Neutrophil (primary cell): ENCODE results near the gene PAX5.
"Not testable (repeated sequence)": the region's sequence is repeated elsewhere in the genome, so short reads cannot be mapped to it uniquely, and the experiment has no call there.

Experiments used
- H3K27ac ChIP-seq: fragments of 200-600 bp; sonication (generic); 2 replicates; pipeline ENCODE4 v1.5.1; 2016; ENCODE audit warnings: mild to moderate bottlenecking, moderate library complexity
- H3K27me3 ChIP-seq: fragments of 200-600 bp; sonication (generic); 2 replicates; pipeline ENCODE4 v1.6.0; 2016; ENCODE audit warnings: mild to moderate bottlenecking
- H3K36me3 ChIP-seq: fragments of 200-600 bp; sonication (generic); 2 replicates; pipeline ENCODE4 v1.5.1; 2017
- H3K4me1 ChIP-seq, 2 experiments: fragments of 200-600 bp in 1 of 2; sonication (generic) in 1 of 2; 1 replicate in 1 of 2; 2 replicates in 1 of 2; pipeline versions ENCODE4 v1.5.1 to v1.6.1; 2013 to 2016; ENCODE audit warnings: low read depth in 1 of 2, low read length in 1 of 2, mild to moderate bottlenecking in 1 of 2, moderate library complexity in 1 of 2; ENCODE audit not compliant: control insufficient read depth in 1 of 2, insufficient read depth in 1 of 2
- H3K4me3 ChIP-seq, 2 experiments: fragments of 200-600 bp in 1 of 2; sonication (generic) in 1 of 2; 1 replicate in 1 of 2; 2 replicates in 1 of 2; pipeline ENCODE4 v1.5.1; 2013 to 2016; ENCODE audit warnings: low read depth in 1 of 2, low read length in 1 of 2, mild to moderate bottlenecking in 1 of 2, moderate library complexity in 1 of 2
- H3K9me3 ChIP-seq: fragments of 200-600 bp; sonication (generic); 2 replicates; pipeline ENCODE4 v1.5.1; 2016
- TF ChIP-seq, protein P1 (sequence below): fragments of 200-600 bp; sonication (generic); IDR thresholded peaks from 2 replicates; pipeline ENCODE4 v1.5.1; 2016; ENCODE audit warnings: antibody characterized with exemption

The PAX5 gene

DNA sequence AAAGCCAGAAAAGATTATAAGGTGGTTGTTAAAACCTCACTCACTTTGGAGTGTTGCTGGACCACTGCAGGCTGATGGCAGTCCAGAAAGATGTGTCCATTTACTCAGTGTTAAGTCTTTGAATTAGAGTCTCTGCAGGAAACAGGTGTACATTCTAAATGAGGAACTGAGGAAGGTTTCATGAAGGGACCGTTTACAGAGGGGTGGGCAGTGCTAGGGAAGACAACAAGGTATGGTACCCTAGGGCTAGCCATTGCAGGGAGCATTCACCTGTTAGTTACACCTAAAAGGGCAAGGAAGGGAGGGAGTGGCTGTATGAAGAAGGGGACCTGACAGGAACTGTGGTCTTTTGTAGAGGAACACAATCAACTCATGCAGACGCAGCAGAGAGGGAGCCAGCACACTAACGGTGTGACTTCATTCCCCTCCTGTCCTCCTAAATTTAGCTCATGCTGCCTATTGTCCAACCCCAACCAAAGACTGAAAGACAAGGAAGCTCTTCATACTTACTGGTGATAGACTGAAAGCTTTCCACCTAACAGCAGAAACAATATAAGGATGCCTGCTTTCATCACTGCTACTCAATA lies 32.2 kb upstream of the PAX5 start:
- TF ChIP-seq, protein P1, sequence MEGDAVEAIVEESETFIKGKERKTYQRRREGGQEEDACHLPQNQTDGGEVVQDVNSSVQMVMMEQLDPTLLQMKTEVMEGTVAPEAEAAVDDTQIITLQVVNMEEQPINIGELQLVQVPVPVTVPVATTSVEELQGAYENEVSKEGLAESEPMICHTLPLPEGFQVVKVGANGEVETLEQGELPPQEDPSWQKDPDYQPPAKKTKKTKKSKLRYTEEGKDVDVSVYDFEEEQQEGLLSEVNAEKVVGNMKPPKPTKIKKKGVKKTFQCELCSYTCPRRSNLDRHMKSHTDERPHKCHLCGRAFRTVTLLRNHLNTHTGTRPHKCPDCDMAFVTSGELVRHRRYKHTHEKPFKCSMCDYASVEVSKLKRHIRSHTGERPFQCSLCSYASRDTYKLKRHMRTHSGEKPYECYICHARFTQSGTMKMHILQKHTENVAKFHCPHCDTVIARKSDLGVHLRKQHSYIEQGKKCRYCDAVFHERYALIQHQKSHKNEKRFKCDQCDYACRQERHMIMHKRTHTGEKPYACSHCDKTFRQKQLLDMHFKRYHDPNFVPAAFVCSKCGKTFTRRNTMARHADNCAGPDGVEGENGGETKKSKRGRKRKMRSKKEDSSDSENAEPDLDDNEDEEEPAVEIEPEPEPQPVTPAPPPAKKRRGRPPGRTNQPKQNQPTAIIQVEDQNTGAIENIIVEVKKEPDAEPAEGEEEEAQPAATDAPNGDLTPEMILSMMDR: no peak
- Histone ChIP-seq H3K27me3 (peaks cover 26% of the 10 kb centered on the region), H3K36me3 (no peaks in the 10 kb centered on the region), H3K4me3 (no peak overlapping the region), H3K4me1 (no peaks in the 10 kb centered on the region), H3K9me3 (no peaks in the 10 kb centered on the region), H3K27ac (no peak overlapping the region)

DNA sequence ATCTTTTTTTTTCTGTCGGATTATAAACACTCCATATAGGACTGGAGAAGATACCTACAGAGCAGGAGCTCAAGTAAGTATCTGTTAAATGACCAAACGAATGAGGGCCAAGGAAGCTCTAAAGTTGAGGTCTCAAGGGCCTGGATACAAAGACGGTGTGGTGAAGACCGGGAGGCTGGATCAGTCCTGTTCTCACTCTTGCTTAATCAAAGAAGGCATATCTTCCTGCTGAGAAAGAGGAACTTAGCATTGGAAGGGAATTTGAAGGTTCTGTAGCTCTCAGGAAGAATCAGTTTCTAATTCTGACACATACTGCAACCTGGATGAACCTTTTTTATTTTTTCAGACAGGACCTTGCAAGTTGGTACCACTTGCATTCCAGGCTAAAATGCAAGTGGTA lies 28.3 kb upstream of the PAX5 start:
- no peaks in the 10 kb centered on the region for H3K9me3 ChIP-seq
- H3K27me3 ChIP-seq: peaks cover 28% of the 10 kb centered on the region
- TF ChIP-seq, protein P1: no peak
- H3K27ac ChIP-seq: no peak overlapping the region
- no peaks in the 10 kb centered on the region for H3K4me1 ChIP-seq
- H3K36me3 ChIP-seq: no peaks in the 10 kb centered on the region
- no peak overlapping the region for H3K4me3 ChIP-seq

DNA sequence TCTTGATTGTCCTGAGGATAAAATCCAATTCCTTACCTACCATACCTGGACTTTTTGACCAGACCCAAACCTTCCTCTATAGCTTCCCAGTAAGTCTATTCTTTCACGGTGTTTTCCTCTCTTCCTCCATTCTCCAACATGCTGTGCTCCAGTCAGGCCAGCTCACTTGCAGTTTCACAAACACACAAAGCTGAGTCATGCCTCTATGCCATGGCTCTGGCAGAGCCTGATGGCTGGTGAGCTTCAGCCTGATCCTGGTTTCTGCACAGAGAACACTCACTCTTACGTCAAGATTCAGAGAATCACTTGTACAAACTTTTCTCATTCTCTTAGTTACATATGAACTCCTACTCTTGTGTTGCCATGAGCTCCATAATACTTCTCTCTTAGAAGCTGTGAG lies 27.7 kb upstream of the PAX5 start:
- H3K27me3 ChIP-seq: peaks cover 33% of the 10 kb centered on the region
- H3K4me3 ChIP-seq: no peak overlapping the region
- H3K27ac ChIP-seq: no peak overlapping the region
- TF ChIP-seq, protein P1: no peak
- no peaks in the 10 kb centered on the region for H3K4me1 ChIP-seq
- H3K36me3 ChIP-seq: no peaks in the 10 kb centered on the region
- H3K9me3 ChIP-seq: no peaks in the 10 kb centered on the region

GRCh38 chr9:37060833-37061232 lies 26.8 kb upstream of the PAX5 start:
- peaks cover 36% of the 10 kb centered on the region for H3K27me3 ChIP-seq
- H3K36me3 ChIP-seq: no peaks in the 10 kb centered on the region
- TF ChIP-seq, protein P1: no peak
- H3K27ac ChIP-seq: no peak overlapping the region
- H3K4me3 ChIP-seq: no peak overlapping the region
- no peaks in the 10 kb centered on the region for H3K4me1 ChIP-seq
- H3K9me3 ChIP-seq: no peaks in the 10 kb centered on the region

- peaks cover 71% of the 10 kb centered on the region for H3K27me3 ChIP-seq
- H3K27ac ChIP-seq: no peak overlapping the region
- no peak overlapping the region for H3K4me3 ChIP-seq
- H3K36me3 ChIP-seq: no peaks in the 10 kb centered on the region
- H3K9me3 ChIP-seq: no peaks in the 10 kb centered on the region
- no peaks in the 10 kb centered on the region for H3K4me1 ChIP-seq
- TF ChIP-seq, protein P1: no peak
Observed at GRCh38 chr9:37056046-37056920, 22.2 kb upstream of the PAX5 start.

DNA sequence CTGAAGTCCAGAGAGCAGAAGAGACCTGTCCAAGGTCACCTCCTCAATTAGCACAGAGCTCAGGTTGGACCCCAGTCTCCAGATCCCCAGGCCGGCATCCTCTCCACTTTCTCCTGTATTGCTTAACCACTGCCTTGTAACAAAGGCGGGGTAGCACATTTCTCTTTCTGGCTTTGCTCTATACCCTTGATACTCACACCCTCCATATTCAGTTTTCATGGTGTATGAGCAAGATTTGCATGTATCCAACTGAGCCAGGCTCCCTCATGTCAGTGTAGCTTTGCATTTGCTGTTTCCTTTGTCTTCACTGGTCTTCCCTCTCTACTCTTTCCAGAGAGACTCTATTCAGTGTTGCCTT lies 20.3 kb upstream of the PAX5 start:
- not testable (repeated sequence) for H3K4me3 ChIP-seq, H3K4me1 ChIP-seq, H3K9me3 ChIP-seq, H3K36me3 ChIP-seq, H3K27ac ChIP-seq
- peaks cover 90% of the 10 kb centered on the region for H3K27me3 ChIP-seq
